Chondrocyte (in vitro differentiated cells): Measurements from ENCODE around the gene MRPL37. TPM values are rescaled to one million over a fixed set of nuclear protein-coding genes. Genes with fewer than 3 reads are reported as not detected.

Experiments used
- DNase-seq: peaks from one replicate; pipeline ENCODE4 v3.0.0; 2021; ENCODE audit warnings: mixed read lengths, low spot score
- H3K27ac Mint-ChIP-seq: one replicate; pipeline ENCODE4 v1.8.0; 2021; ENCODE audit warnings: mild to moderate bottlenecking, moderate library complexity, mixed read lengths; ENCODE audit not compliant: unreplicated experiment
- H3K27me3 Mint-ChIP-seq: 2 replicates; pipeline ENCODE4 v1.8.0; 2021; ENCODE audit warnings: low read depth, mixed read lengths
- H3K36me3 Mint-ChIP-seq: 2 replicates; pipeline ENCODE4 v1.8.0; 2021; ENCODE audit warnings: low read depth, mixed read lengths
- H3K4me1 Mint-ChIP-seq: 2 replicates; pipeline ENCODE4 v1.8.0; 2021; ENCODE audit warnings: low read depth, mild to moderate bottlenecking, mixed read lengths
- H3K4me3 Mint-ChIP-seq: one replicate; pipeline ENCODE4 v1.8.0; 2021; ENCODE audit warnings: mild to moderate bottlenecking, moderate library complexity, mixed read lengths; ENCODE audit not compliant: unreplicated experiment
- H3K9me3 Mint-ChIP-seq: 2 replicates; pipeline ENCODE4 v1.8.0; 2021; ENCODE audit warnings: low read depth, mixed read lengths
- total RNA-seq: library from RNA; stranded (reverse); gene quantifications from 3 replicates; pipeline ENCODE4 v1.2.1, GENCODE V29; 2021
- TF ChIP-seq, protein P1 (sequence below): fragments of 200-600 bp; sonication (generic); IDR thresholded peaks from 2 replicates; pipeline ENCODE4 v1.5.0; 2021; ENCODE audit warnings: antibody characterized with exemption, mild to moderate bottlenecking, moderate library complexity

MRPL37 gene
- total RNA-seq, 1 donor from 2014 or later = 66.9 TPM

DNA sequence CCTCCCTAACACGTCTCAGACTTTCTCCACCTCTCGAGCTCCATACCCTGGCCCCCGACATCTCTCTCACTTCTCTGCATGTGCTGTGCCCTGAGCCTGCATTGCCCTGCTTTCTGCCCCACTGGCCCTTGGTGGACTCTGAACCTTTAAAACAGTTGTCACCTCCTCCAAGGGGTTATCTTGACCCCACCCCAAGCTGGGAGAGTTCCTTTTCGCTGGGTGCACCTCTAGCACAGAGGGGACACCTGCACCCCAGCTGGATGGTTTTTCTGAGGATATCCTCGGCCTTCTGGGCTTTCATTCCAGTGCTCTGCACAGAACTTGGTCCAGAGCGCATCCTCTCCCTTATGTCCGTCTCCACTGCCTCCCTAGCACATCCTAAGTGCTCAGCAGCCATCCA lies 43.0 kb upstream of the MRPL37 start:
- Mint-ChIP-seq H3K4me1 (peaks cover 19% of the 10 kb centered on the region), H3K27me3 (no peaks in the 10 kb centered on the region), H3K4me3 (no peak overlapping the region), H3K27ac (no peak overlapping the region), H3K9me3 (no peaks in the 10 kb centered on the region), H3K36me3 (no peaks in the 10 kb centered on the region)
- TF ChIP-seq, protein P1, sequence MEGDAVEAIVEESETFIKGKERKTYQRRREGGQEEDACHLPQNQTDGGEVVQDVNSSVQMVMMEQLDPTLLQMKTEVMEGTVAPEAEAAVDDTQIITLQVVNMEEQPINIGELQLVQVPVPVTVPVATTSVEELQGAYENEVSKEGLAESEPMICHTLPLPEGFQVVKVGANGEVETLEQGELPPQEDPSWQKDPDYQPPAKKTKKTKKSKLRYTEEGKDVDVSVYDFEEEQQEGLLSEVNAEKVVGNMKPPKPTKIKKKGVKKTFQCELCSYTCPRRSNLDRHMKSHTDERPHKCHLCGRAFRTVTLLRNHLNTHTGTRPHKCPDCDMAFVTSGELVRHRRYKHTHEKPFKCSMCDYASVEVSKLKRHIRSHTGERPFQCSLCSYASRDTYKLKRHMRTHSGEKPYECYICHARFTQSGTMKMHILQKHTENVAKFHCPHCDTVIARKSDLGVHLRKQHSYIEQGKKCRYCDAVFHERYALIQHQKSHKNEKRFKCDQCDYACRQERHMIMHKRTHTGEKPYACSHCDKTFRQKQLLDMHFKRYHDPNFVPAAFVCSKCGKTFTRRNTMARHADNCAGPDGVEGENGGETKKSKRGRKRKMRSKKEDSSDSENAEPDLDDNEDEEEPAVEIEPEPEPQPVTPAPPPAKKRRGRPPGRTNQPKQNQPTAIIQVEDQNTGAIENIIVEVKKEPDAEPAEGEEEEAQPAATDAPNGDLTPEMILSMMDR = no peak
- DNase-seq = peak; percentile 34

DNA sequence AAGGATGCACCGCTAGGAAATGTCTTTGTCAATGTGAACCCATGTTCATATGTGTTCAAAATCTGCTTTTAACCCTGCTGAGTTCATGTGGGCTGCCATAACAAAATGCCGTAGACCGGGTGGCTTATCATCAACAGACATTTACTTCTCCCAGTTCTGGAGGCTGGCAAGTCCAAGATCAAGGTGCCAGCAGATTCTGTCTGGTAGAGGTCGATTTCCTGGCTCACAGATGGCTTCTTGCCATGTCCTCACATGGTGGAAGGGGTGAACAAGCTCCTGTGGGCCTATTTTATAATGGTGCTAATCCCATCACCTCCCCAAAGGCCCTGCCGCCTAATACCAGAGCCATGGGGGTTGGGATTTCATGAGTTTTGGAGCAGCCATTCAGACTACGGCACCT lies 42.6 kb upstream of the MRPL37 start:
- H3K9me3 Mint-ChIP-seq = no peaks in the 10 kb centered on the region
- TF ChIP-seq, protein P1 = no peak

DNA sequence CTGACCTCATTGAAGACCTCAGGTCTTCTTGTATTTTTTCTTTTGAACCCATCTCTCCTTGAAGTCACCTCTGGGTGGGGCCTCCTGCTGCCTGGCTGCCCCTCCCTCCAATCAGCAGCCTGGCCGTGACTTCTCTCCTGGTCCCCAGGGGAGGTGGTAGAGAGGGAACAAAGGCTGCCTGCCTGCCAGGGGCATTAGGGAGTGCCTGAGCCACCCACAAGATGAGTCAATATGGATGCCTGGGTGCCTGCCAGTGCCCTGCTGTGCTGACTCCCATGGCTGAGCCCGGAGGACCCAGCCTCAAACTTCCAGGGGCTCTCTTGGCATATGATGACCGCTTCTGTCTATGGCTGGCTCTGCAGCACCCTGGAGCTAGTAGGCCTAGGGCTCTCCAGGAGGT lies 41.9 kb upstream of the MRPL37 start:
- Mint-ChIP-seq H3K4me3 (no peak overlapping the region), H3K27ac (no peak overlapping the region), H3K36me3 (no peaks in the 10 kb centered on the region), H3K9me3 (no peaks in the 10 kb centered on the region), H3K27me3 (no peaks in the 10 kb centered on the region), H3K4me1 (peaks cover 19% of the 10 kb centered on the region)
- peak; percentile 49 for DNase-seq
- TF ChIP-seq, protein P1 = no peak

More for the DNA sequence above, 42.6 kb upstream of the MRPL37 start:
- Mint-ChIP-seq H3K4me1 (peaks cover 19% of the 10 kb centered on the region), H3K27me3 (no peaks in the 10 kb centered on the region), H3K4me3 (no peak overlapping the region), H3K36me3 (no peaks in the 10 kb centered on the region), H3K27ac (no peak overlapping the region)
- DNase-seq = peak; percentile 6

DNA sequence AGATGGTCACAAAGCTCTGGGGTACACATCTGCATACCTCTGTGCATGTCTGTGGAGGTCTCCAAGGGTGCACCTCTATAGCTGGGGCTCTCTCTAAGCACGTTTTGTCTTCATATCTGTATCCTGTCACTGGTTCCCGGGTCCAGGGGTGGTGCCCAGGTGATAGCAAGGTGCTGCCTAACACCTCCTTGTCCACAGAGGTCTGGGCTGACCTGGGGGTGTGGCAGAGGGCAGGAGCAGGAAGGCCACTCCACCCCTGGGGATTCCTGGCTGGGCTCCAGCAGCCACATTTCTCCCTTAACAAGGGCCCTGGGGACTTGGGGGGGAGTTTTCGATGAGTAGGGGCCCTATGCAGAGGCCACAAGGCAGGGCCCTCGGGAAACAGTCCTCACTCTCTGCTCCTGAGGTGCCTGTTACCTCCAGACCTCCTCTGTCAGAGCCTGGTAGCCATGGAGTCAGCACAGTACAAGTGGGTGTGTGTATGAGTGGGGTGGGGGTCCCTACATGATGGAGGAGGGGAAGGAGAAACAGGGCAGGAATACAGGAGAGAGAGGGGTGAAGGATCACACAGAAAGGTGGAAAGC lies 40.1 kb upstream of the MRPL37 start:
- Mint-ChIP-seq H3K4me1 (peaks cover 10% of the 10 kb centered on the region), H3K9me3 (no peaks in the 10 kb centered on the region), H3K27ac (peak overlapping the region; percentile 5), H3K27me3 (no peaks in the 10 kb centered on the region), H3K4me3 (no peak overlapping the region), H3K36me3 (no peaks in the 10 kb centered on the region)
- TF ChIP-seq, protein P1 = no peak
- DNase-seq = peak; percentile 50

DNA sequence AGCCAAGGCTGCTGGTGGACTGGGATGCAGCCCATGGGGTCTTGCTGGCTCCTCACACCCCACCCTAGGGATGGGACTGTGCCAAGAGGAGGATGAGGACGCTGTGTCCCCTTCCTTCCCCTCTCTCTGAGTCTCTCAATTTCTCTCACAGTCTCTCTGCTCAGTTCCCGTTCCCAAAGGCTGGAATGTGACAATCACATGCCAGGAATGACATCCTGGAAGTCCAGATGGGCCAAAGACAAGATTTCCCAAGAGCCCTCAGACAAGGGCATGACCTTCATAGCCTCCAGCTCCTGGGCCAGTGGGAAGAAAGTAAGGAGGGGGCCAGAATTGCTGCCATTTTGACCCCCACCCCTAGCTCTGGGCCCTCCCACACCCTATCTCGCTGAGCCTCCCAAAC lies 39.6 kb upstream of the MRPL37 start:
- Mint-ChIP-seq H3K27me3 (no peaks in the 10 kb centered on the region), H3K4me3 (no peak overlapping the region), H3K36me3 (no peaks in the 10 kb centered on the region), H3K4me1 (peaks cover 10% of the 10 kb centered on the region), H3K27ac (no peak overlapping the region), H3K9me3 (no peaks in the 10 kb centered on the region)
- TF ChIP-seq, protein P1 = no peak
- DNase-seq = peak; percentile 49
